Ecto neural progenitor cell (in vitro differentiated cells): Measurements from ENCODE around the gene NDUFAF8.

ENCODE experiments used
- DNase-seq: peaks from one replicate; pipeline ENCODE4 v3.0.0-alpha.2; 2018; ENCODE audit warnings: low spot score

NDUFAF8 gene

GRCh38 chr17:81277421-81277820 is 38.3 kb downstream of the NDUFAF8 start:
- DNase-seq: no peak

- DNase-seq: no peak
These were observed 39.0 kb downstream of the NDUFAF8 start for GRCh38 chr17:81277946-81278693.

GRCh38 chr17:81278831-81279230 is 39.7 kb downstream of the NDUFAF8 start:
- DNase-seq: no peak

DNA sequence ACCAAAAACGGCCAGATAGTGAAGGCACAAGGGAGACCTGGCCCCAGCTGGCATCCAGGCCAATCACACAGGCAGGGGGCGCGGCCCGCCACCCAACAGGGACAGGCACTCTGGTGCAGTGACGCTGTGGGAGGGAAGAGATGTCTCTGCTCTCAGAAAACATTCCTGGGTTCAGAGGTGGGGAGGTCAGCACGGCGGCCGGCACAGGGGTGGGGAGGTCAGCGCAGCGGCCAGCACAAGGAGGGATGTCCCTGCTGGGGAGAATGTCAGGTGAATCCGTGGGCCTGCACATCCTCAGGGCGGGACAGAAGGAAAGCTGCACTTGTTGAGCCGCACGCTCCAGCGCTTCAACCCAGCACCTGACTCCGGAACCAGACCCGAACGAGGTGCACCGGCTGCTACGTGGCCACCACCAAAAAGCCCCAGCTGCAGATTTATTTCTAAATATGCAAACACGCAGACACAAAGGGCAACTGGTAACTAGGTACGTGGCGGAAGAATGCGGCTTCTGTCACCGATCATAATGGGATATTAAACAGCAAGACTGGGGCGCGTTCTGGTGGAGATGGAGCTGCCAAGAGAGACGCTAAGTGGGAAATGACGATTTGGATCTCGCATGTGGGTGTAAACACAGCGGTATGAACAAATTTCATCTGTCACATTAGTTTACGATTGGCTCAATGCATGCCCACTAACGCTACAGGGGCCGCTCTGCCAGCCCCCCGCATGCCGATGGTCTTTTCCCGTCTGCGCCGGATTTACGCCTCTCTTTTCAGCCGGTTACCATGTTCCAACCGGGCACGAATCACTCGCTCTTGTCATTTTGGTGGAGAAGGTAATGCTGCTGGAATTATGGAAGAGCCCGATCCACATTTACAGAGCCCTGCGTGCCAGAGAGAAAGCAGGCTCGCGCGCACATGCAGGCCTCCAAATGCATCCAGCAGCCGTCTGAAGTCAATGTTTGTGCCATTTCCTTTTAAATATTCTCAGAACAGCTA is 40.5 kb downstream of the NDUFAF8 start:
- DNase-seq: no peak

DNA sequence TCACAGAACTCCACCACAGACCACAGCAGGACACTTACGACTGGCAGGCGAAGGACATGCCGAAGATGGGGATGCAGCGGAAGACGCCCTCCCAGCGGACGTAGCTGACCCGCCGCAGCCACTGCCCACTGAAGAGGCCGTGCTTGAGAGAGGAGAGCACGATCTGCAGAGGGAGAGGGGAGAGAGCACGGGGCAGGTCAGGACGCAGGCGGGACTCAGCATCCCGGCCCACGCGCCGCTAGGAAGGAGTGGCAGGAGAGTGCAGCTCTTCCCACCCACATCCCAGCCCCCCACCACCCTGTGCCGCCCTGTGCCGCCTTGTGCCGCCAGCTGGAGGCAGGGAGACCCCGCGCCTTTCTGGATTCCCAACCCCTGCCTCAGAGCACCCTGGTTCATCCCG is 41.5 kb downstream of the NDUFAF8 start:
- DNase-seq: no peak

GRCh38 chr17:81282141-81282540 is 43.0 kb downstream of the NDUFAF8 start:
- DNase-seq: no peak

DNA sequence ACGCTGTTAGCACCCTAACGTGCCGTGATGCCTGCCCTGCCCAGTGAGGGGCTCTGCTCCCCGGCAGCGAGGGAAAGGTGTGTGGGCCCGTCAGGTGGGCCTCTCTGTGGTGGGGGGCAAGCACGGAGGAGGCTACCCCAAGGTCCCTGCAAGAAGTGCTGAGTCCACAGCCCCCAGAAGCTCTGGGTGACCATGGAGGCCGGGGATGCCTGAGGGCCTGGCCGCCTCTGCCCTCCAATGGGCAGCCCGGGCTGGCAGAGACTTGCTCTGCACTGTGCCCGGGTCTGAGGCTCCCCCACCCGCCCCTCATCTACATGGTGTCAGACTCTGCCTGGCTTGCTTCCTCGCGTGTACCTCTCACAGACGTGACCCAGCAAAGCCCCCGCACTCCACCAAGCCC is 43.8 kb downstream of the NDUFAF8 start:
- no peak for DNase-seq

GRCh38 chr17:81285179-81285878 is 46.2 kb downstream of the NDUFAF8 start:
- DNase-seq: no peak

- DNase-seq: no peak
These were observed 46.8 kb downstream of the NDUFAF8 start for GRCh38 chr17:81285894-81286293.

DNA sequence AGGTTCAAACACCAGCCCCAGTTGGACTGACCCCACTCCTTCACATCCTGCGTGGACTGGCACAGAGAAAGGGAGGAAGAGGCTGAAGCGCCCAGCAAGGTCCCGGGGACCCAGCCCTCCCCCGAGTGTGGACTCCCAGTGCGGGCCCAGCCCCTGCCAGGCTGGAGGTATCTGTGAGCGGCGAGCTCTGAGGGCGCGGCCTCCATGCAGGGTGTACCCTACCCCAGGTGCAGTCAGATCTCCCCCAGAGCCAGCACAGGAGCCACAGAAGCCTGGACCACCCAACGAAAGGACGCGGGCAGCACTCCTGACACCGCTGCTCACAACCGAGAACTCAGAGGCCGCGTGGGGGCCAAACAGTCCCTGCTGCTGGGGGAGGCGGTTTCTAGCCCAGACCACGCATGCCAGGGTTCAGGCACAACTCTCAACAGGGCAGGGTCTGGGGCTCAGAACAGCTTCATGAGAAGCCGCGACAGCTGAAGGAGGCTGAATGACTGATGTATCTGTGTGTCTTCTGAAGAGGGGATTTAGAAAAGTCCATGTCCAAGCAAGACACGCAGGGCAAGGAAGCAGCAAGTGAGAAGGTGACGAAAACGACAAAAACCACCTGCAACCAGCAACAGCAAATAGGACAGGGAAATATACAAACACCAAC is 47.5 kb downstream of the NDUFAF8 start:
- no peak for DNase-seq

GRCh38 chr17:81287152-81287551 is 48.0 kb downstream of the NDUFAF8 start:
- DNase-seq: no peak

DNA sequence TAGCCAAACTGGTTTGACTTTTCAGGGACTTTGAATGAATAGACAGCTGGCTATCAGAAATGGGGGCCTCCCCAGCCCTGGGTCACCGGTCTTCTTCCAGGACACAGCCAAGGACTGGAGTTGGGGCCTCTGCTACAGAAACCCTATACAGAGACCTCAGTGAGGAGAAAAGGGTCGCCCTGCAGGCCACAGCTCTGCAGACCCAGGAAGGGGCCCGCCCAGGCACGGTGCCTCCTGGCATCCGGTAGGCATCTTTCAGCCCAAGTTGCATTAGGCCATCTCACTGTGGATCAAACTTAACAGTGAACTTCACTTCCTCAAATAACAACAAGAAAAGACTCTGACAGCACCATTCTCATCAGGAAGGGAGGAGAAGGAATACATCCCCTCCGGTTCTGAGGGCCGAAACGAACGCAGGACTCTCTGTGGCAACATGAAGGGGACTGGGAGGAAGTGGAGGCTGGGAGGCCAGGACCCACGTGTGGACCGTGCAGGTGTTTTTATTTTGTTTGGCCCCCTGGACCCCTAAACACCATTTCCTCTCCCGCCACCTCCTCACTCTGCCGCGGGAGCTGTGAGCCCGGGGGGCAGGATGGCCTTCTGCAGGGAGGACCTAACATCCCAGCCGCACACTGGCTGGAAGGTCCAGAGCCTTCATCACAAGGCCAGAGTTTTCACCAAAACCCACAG is 48.8 kb downstream of the NDUFAF8 start:
- DNase-seq: no peak

DNA sequence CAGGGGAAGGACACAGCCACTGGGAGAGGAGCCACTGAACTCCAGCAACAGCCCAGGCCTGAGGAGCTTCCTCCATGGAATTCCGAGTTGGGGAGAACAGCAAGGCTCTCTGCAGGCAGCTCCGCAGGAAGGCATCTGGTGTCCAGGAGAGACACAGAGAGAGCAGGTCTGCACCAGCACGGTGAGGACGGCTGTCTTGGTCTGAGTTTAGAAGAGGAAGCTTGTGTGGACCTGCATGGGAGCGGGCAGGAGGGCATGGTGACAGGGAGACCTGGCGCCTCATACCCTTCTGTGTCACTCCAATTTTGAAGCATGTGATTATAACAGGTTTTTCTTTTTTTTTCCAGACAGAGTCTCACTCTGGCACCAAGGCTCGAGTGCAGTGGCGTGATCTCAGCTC is 49.6 kb downstream of the NDUFAF8 start:
- DNase-seq: no peak

GRCh38 chr17:81289627-81290026 is 50.5 kb downstream of the NDUFAF8 start:
- no peak for DNase-seq

DNA sequence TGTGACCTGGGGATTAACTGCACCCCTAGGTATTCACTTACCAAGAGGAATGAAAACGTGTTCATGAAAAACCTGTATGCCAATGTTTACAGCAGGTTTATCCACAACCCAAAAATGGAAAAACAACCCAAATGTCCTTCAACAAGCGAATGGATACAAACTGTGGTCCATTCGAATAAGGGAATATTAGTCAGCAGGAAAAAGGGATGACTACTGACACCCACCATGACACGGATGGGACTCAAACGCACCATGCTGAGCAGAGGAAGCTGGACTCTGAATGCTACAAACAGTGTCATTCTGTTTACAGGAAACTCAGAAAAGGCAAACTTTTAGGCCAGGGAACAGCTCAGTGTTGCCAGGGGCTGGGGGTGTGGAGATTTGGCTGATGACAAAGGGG is 51.1 kb downstream of the NDUFAF8 start:
- no peak for DNase-seq
